Measurements from ENCODE around the gene TACSTD2.

GRCh38 chr1:58528518-58528917 lies 48.5 kb downstream of the TACSTD2 start:
- TF ChIP-seq POLR2A (IDR thresholded peaks at IDR 0.05) (no peak), CTCF (IDR thresholded peaks at IDR 0.05) (no peak)
